K562 (cell line): Measurements from ENCODE around the gene MAPKAPK2.

Source experiments
- BDP1 ChIP-seq: IDR thresholded peaks from 3 replicates; pipeline ENCODE4 v1.6.1; 2011; ENCODE audit not compliant: insufficient read length, insufficient read depth
- ESRRA ChIP-seq: fragments of 450-650 bp; IDR thresholded peaks from 2 replicates; pipeline ENCODE4 v1.6.1; 2014; ENCODE audit warnings: low read depth, mild to moderate bottlenecking, moderate library complexity, borderline replicate concordance
- KAT8 ChIP-seq: fragments of 450-650 bp; IDR thresholded peaks from 2 replicates; pipeline ENCODE4 v1.6.1; 2016; ENCODE audit warnings: low read depth, mild to moderate bottlenecking

DNA sequence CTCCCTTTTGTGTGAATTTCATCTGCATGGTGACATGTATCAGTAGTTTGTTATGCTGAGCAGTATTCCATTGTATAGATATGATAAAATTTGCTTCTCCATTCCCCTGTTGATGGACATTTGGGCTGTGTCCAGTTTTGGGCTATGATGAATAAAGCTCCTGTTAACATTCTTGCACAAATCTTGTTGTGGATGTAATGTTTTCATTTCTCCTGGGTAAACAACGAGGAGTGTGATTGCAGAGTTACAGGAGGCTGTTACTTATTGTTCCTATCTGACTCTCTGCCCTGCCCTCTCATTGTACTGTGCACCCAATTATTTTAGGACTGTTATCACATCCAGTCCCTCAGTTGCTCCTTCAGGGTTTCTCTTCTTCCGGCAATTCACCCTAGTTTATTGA is 24.2 kb downstream of the MAPKAPK2 start:
- no peak for TF ChIP-seq BDP1
- TF ChIP-seq KAT8, result no peak
- TF ChIP-seq ESRRA, result no peak
